Measurements from ENCODE around the gene CNOT3.

GRCh38 chr19:54127688-54128440 lies 9.7 kb upstream of the CNOT3 start:
- TF ChIP-seq, protein P1, sequence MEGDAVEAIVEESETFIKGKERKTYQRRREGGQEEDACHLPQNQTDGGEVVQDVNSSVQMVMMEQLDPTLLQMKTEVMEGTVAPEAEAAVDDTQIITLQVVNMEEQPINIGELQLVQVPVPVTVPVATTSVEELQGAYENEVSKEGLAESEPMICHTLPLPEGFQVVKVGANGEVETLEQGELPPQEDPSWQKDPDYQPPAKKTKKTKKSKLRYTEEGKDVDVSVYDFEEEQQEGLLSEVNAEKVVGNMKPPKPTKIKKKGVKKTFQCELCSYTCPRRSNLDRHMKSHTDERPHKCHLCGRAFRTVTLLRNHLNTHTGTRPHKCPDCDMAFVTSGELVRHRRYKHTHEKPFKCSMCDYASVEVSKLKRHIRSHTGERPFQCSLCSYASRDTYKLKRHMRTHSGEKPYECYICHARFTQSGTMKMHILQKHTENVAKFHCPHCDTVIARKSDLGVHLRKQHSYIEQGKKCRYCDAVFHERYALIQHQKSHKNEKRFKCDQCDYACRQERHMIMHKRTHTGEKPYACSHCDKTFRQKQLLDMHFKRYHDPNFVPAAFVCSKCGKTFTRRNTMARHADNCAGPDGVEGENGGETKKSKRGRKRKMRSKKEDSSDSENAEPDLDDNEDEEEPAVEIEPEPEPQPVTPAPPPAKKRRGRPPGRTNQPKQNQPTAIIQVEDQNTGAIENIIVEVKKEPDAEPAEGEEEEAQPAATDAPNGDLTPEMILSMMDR (IDR thresholded peaks at IDR 0.05): no peak
- TF ChIP-seq POLR2A (IDR thresholded peaks at IDR 0.05): no peak

All from prostate gland (tissue), 2 donors.